Fibroblast of the conjunctiva (primary cell): ENCODE results near the gene GPRC6A.

Experiments used
- DNase-seq: peaks from one replicate; pipeline ENCODE4 v3.0.0-alpha.2; 2010; ENCODE audit warnings: low read depth

Gene GPRC6A

GRCh38 chr6:116779573-116780164 is 49.2 kb downstream of the GPRC6A start:
- peak; percentile 12 for DNase-seq

DNA sequence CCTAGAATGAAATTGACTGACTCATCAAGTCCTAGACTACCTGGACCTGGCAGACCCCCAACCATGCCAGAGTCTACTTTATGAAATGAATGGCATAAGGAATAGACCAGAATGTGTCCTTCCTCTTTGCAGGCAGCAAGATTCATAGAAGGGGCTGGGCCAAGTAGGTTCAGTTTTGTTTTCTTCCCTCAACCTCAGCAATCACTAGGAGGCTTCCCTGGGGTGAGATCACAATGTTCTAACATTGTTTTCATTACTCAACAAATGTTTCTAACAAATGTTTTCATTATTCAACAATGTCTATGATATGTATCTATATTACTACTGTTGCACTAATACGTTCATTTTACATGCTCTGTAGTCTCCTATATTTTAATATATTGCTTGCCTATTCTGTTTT is 55.0 kb downstream of the GPRC6A start:
- DNase-seq, result no peak

- DNase-seq, result no peak
Observed at GRCh38 chr6:116772450-116772849, 56.4 kb downstream of the GPRC6A start.

- DNase-seq, result no peak
Observed at GRCh38 chr6:116767715-116768114, 61.2 kb downstream of the GPRC6A start.

GRCh38 chr6:116766506-116767176 is 62.2 kb downstream of the GPRC6A start:
- no peak for DNase-seq

DNA sequence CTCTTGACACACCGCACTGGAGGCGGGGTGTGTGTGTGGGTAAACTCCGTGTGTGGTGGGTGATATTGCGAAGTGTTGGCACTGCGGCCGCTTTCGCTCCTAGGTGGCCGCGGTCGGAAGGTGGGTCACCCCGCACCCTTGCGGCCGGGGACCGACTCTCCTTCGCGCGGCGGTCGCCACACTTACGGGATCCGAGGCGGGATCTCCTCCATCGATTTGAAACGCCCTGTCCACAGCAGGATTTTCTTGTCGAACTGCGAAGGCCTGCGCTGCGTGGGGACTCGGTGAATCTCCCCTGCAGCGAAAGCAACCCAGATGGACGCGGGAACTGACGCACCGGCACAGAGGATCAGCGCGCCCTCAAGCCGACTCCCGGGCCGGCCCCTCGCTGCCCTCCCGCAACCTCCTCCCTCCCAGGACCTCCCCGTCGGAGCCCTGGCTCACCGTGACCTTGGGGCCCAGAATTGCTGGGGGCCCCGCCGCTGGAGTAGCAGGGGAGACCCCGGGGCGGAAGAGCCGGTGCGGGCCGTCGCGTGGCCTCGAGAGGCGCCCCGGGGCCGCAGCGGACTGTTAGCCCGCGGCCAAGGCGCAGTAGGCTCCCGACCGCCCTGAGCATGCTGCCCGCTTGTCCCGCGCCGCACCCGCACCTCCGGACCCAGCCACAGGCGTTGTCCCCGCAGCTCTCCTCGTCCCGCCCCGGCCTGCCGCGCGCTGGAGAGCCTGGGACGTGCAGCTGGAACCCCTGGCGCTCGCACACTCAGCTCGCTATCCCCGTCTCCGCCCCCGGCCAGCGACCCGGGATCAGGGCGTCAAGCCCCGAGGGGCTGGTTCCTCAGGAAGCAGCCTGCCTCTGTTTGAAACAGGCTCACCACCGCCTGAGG is 63.7 kb downstream of the GPRC6A start, which contains the start of gene FAM162B:
Gene FAM162B (minus strand): TSS at position 759 of the 881 bp plus-strand sequence. CDS start 143 bp downstream, at position 616.
- DNase-seq, result no peak

- DNase-seq, result no peak
Observed at GRCh38 chr6:116764629-116764960, 64.3 kb downstream of the GPRC6A start.

GRCh38 chr6:116763906-116764628 is 64.8 kb downstream of the GPRC6A start:
- DNase-seq, result no peak

DNA sequence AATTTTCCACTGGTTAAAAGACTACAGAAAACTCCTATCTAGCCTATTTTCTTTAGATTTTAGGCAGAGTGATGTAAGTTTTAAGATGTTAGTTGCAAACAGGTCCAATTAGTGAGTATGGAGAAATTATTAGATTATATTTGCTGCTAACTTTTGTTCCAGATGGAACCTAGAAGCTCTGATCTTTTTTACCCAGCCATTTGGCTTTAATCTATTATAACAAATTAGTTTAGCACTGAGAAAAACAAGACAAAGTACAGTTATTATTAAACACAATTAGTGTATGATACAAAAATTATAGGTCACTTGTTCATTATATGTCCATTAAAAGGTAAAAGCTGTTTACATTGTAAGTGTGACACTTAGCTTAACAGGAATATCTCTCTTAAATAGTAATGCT is 65.8 kb downstream of the GPRC6A start:
- DNase-seq, result no peak

DNA sequence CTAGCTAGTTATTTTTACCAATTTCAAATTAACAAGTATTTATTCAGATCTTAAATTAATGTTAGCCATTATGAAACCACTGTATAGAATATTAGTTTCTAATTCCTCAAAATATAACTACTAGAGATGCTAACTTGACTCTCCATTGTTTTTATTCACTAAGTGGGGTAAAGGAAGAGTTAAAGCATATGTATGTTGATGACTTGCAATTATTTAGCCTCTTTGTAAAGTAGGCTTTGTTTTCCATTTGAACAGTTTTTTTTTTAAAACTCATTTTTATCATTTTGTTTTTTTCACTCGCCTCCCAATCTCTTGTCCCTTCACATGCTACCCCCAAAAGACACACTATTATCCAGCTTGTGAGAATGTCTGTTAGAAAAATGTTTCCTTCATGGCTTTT is 66.6 kb downstream of the GPRC6A start:
- no peak for DNase-seq

DNA sequence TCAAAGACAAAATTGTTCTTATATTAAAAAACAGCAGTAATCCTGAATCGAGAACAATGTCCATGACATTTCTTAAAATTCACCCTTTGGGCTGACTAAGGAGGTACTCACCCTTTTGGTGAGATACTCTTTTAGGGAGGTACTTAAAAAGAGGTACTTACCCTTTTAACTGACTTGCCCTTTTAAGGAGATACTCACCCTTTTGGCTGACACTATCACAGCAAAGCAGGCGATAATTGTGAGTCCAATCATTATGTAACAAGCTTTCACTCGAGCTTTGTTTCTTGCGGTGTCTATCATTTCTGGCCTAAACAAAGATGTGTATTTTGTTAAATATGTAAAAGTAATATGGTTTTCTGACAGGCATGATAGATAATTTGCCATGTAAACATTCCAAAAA is 67.1 kb downstream of the GPRC6A start:
- no peak for DNase-seq

DNA sequence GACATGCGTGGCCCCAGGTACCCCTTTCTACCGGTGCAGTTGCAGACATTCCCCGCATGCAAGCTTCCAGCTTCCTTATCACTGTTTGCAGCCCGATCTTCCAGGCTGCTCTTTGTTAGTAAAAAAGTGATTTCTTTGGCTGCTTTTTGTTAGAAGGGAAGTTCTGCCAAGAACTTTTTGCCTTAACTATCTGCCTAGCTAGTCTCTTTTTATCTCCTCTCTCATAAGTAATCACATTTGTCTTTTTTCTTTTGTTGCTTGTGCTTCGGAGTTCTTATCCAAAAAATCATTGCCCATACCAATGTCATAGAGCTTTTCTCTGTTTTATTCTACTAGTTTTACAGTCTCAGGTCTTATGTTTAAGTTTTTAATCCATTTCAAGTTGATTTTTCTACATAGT is 83.7 kb downstream of the GPRC6A start:
- DNase-seq, result no peak
